Left ventricle myocardium inferior (tissue), 1 donor: ENCODE data around the gene BRAF. TPM values are rescaled to one million over a fixed set of nuclear protein-coding genes. Genes with fewer than 3 reads are reported as not detected.
"Not testable (repeated sequence)": the region's sequence is repeated elsewhere in the genome, so short reads cannot be mapped to it uniquely, and the experiment has no call there.

Experiments used
- DNase-seq: peaks from one replicate; pipeline ENCODE4 v3.0.0-alpha.2; 2020
- H3K27ac ChIP-seq: fragments of 200-600 bp; replicated peaks from 2 replicates; pipeline ENCODE4 v1.8.0; 2021
- H3K27me3 ChIP-seq: fragments of 200-600 bp; 2 replicates; pipeline ENCODE4 v1.8.0; 2021; ENCODE audit warnings: low read depth
- H3K36me3 ChIP-seq: fragments of 200-600 bp; 2 replicates; pipeline ENCODE4 v1.8.0; 2021
- H3K4me1 ChIP-seq: fragments of 200-600 bp; 2 replicates; pipeline ENCODE4 v1.8.0; 2021
- H3K4me3 ChIP-seq: fragments of 200-600 bp; 2 replicates; pipeline ENCODE4 v1.8.0; 2021; ENCODE audit warnings: mild to moderate bottlenecking, moderate library complexity
- H3K9me3 ChIP-seq: fragments of 200-600 bp; replicated peaks from 2 replicates; pipeline ENCODE4 v1.8.0; 2021
- CTCF ChIP-seq: fragments of 200-600 bp; IDR thresholded peaks from 2 replicates; pipeline ENCODE4 v1.8.0; 2021; ENCODE audit warnings: antibody characterized with exemption, mild to moderate bottlenecking, borderline replicate concordance
- intact Hi-C: fragments of 100-400 bp; cut with micrococcal nuclease; formaldehyde crosslinking; loops from one replicate; pipeline ENCODE4 v1.11.0; 2022
- total RNA-seq: library from RNA; stranded (reverse); fragmentation: NEBNext Ultra II Directional; extraction: Animal tissue kit (Norgen Biotek cat#: 25700); gene quantifications from one replicate; pipeline ENCODE4 v1.2.1, GENCODE V29; 2021
- donor health status: DM: no; HTN: yes; CAD: no; lungs with severe emphysema.

The BRAF gene
- total RNA-seq, 1 donor from 2014 or later = 18.8 TPM

GRCh38 chr7:140723574-140723973, 201.2 kb downstream of the BRAF start:
- Histone ChIP-seq H3K27me3 (no peaks in the 10 kb centered on the region), H3K4me3 (no peak overlapping the region), H3K4me1 (no peaks in the 10 kb centered on the region), H3K9me3 (no peaks in the 10 kb centered on the region), H3K27ac (no peak overlapping the region), H3K36me3 (peaks cover 18% of the 10 kb centered on the region)
- TF ChIP-seq CTCF = no peak
- intact Hi-C loops = no loop called here
- DNase-seq = no peak

GRCh38 chr7:140723006-140723405, 201.7 kb downstream of the BRAF start:
- H3K4me3 ChIP-seq = no peak overlapping the region
- H3K9me3 ChIP-seq = no peaks in the 10 kb centered on the region
- DNase-seq = no peak
- no peaks in the 10 kb centered on the region for H3K4me1 ChIP-seq
- peaks cover 18% of the 10 kb centered on the region for H3K36me3 ChIP-seq
- intact Hi-C loops = no loop called here
- TF ChIP-seq CTCF = no peak
- H3K27ac ChIP-seq = no peak overlapping the region
- no peaks in the 10 kb centered on the region for H3K27me3 ChIP-seq

- H3K27me3 ChIP-seq = no peaks in the 10 kb centered on the region
- no peak for DNase-seq
- no peak for TF ChIP-seq CTCF
- H3K9me3 ChIP-seq = no peaks in the 10 kb centered on the region
- peaks cover 18% of the 10 kb centered on the region for H3K36me3 ChIP-seq
- H3K4me3 ChIP-seq = no peak overlapping the region
- H3K27ac ChIP-seq = no peak overlapping the region
- intact Hi-C loops = no loop called here
- no peaks in the 10 kb centered on the region for H3K4me1 ChIP-seq
Measured at GRCh38 chr7:140722254-140722653, 202.5 kb downstream of the BRAF start.

- no peak for DNase-seq
- H3K27me3 ChIP-seq = no peaks in the 10 kb centered on the region
- no peaks in the 10 kb centered on the region for H3K9me3 ChIP-seq
- H3K27ac ChIP-seq = no peak overlapping the region
- H3K4me3 ChIP-seq = no peak overlapping the region
- no peaks in the 10 kb centered on the region for H3K4me1 ChIP-seq
- H3K36me3 ChIP-seq = peaks cover 12% of the 10 kb centered on the region
- no peak for TF ChIP-seq CTCF
- intact Hi-C loops = no loop called here
Measured at GRCh38 chr7:140719721-140720120, 205.0 kb downstream of the BRAF start.

- intact Hi-C loops = no loop called here
- Histone ChIP-seq H3K36me3 (no peaks in the 10 kb centered on the region), H3K4me3 (no peak overlapping the region), H3K4me1 (no peaks in the 10 kb centered on the region), H3K27me3 (no peaks in the 10 kb centered on the region), H3K9me3 (no peaks in the 10 kb centered on the region), H3K27ac (no peak overlapping the region)
- no peak for TF ChIP-seq CTCF
- no peak for DNase-seq
Measured at GRCh38 chr7:140714331-140715040, 210.2 kb downstream of the BRAF start.

- H3K9me3 ChIP-seq, H3K4me3 ChIP-seq, H3K27ac ChIP-seq, H3K27me3 ChIP-seq, intact Hi-C loops, H3K36me3 ChIP-seq, H3K4me1 ChIP-seq, DNase-seq: not testable (repeated sequence)
Measured at GRCh38 chr7:140712392-140712791, 212.3 kb downstream of the BRAF start.

- H3K9me3 ChIP-seq, intact Hi-C loops, H3K4me1 ChIP-seq, H3K4me3 ChIP-seq, H3K27me3 ChIP-seq, DNase-seq, H3K27ac ChIP-seq: not testable (repeated sequence)
- H3K36me3 ChIP-seq = peaks cover 40% of the 10 kb centered on the region
Measured at GRCh38 chr7:140708764-140709163, 216.0 kb downstream of the BRAF start.
